H1 (cell line): ENCODE data around the gene RPS3.

Source experiments
- ATF3 ChIP-seq: IDR thresholded peaks from 2 replicates; pipeline ENCODE4 v1.6.1; 2011; ENCODE audit warnings: low read depth, mild to moderate bottlenecking, low read length; ENCODE audit not compliant: insufficient read depth
- BACH1 ChIP-seq: IDR thresholded peaks from 2 replicates; pipeline ENCODE4 v1.6.1; 2012; ENCODE audit warnings: low read length, improper control_type of control experiment
- CHD2 ChIP-seq: IDR thresholded peaks from 2 replicates; pipeline ENCODE4 v1.6.1; 2012; ENCODE audit warnings: low read length, improper control_type of control experiment
- CTCF ChIP-seq, 3 experiments: IDR thresholded peaks; 1 replicate in 2 of 3; 2 replicates in 1 of 3; pipeline versions ENCODE4 v1.5.1 to v1.6.1; 2011; ENCODE audit warnings: low read length in 3 of 3, mild to moderate bottlenecking in 3 of 3, inconsistent platforms in 2 of 3, low read depth in 1 of 3, moderate library complexity in 1 of 3; ENCODE audit not compliant: insufficient read depth in 1 of 3; ENCODE audit errors: control extremely low read depth in 1 of 3
- SP4 ChIP-seq: IDR thresholded peaks from 2 replicates; pipeline ENCODE4 v1.6.1; 2012; ENCODE audit warnings: low read length, inconsistent platforms
- SRF ChIP-seq: IDR thresholded peaks from 2 replicates; pipeline ENCODE4 v1.6.1; 2011; ENCODE audit warnings: mild to moderate bottlenecking, low read depth, low read length, moderate library complexity
- TCF12 ChIP-seq: IDR thresholded peaks from 2 replicates; pipeline ENCODE4 v1.6.1; 2011; ENCODE audit warnings: low read depth, mild to moderate bottlenecking, low read length
- YY1 ChIP-seq: IDR thresholded peaks from 2 replicates; pipeline ENCODE4 v1.6.1; 2011; ENCODE audit warnings: low read depth, mild to moderate bottlenecking, low read length
- TF ChIP-seq, protein P1 (sequence below): IDR thresholded peaks from 2 replicates; pipeline ENCODE4 v1.6.1; 2012; ENCODE audit warnings: inconsistent platforms

GRCh38 chr11:75352588-75353206 lies 46.6 kb upstream of the RPS3 start:
- TF ChIP-seq CHD2 (no peak), BACH1 (no peak), ATF3 (no peak), SP4 (no peak), YY1 (no peak), TCF12 (no peak), CTCF (IDR thresholded peaks at IDR 0.05; ENCODE audit: control extremely low read depth in 1 of 3, insufficient read depth in 1 of 3, low read depth in 1 of 3, low read length in 3 of 3) (no peak), SRF (no peak)
- TF ChIP-seq, protein P1, sequence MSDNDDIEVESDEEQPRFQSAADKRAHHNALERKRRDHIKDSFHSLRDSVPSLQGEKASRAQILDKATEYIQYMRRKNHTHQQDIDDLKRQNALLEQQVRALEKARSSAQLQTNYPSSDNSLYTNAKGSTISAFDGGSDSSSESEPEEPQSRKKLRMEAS: no peak
